ENCODE measurements around the gene KRT77.

DNA sequence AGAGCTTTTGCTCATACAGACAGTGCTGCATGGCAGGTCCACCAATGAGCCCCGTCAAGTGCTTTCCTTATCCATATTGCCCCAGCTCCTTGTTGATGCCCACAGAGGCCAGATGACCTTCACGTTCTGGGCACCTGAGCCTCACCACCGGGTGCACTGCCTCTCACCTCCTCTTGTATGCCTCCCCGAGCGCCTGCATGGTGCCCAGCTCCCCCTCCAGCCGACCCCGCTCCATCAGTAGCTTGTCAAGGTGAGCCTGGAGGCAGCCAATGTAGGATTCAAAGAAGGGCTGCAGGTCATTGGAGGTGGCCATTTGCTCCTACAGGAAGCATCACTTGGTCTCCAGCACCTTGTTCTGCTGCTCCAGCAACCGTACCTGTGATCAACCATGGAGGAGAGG, 31.8 kb upstream of the KRT77 start:
- TF ChIP-seq CTCF (IDR thresholded peaks at IDR 0.05), result no peak
- TF ChIP-seq CREM (CRISPR knock-in tag; IDR thresholded peaks at IDR 0.05), result no peak
- no peak for TF ChIP-seq ZNF512 (CRISPR knock-in tag; IDR thresholded peaks at IDR 0.05; ENCODE audit: borderline replicate concordance)
- TF ChIP-seq, protein P1, sequence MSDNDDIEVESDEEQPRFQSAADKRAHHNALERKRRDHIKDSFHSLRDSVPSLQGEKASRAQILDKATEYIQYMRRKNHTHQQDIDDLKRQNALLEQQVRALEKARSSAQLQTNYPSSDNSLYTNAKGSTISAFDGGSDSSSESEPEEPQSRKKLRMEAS (CRISPR knock-in tag; IDR thresholded peaks at IDR 0.05), result no peak
- TF ChIP-seq ELF4 (CRISPR knock-in tag; IDR thresholded peaks at IDR 0.05; ENCODE audit: low read depth), result no peak
- no peak for TF ChIP-seq SP1 (CRISPR knock-in tag; conservative IDR thresholded peaks at IDR 0.05)
- no peak for TF ChIP-seq NR3C1 (CRISPR knock-in tag; conservative IDR thresholded peaks at IDR 0.05; ENCODE audit: low read depth)
- TF ChIP-seq ZNF396 (CRISPR knock-in tag; IDR thresholded peaks at IDR 0.05; ENCODE audit: borderline replicate concordance), result no peak
- TF ChIP-seq ETV6 (CRISPR knock-in tag; IDR thresholded peaks at IDR 0.05), result no peak
- TF ChIP-seq USF2 (CRISPR knock-in tag; IDR thresholded peaks at IDR 0.05), result no peak
- TF ChIP-seq FOXJ3 (CRISPR knock-in tag; IDR thresholded peaks at IDR 0.05; ENCODE audit: borderline replicate concordance), result no peak

Measured in WTC11 (cell line).